Endothelial cell (in vitro differentiated cells): ENCODE data around the gene TNFRSF8. TPM values are rescaled to one million over a fixed set of nuclear protein-coding genes. Genes with fewer than 3 reads are reported as not detected.

ENCODE experiments used
- DNase-seq: peaks from one replicate; pipeline ENCODE4 v3.0.0; 2021; ENCODE audit warnings: low spot score
- H3K27ac Mint-ChIP-seq: one replicate; pipeline ENCODE4 v1.8.0; 2021; ENCODE audit warnings: mixed read lengths, inconsistent platforms; ENCODE audit not compliant: unreplicated experiment
- H3K27me3 Mint-ChIP-seq: one replicate; pipeline ENCODE4 v1.8.0; 2021; ENCODE audit warnings: mild to moderate bottlenecking, moderate library complexity, mixed read lengths, inconsistent platforms; ENCODE audit not compliant: unreplicated experiment
- H3K36me3 Mint-ChIP-seq: one replicate; pipeline ENCODE4 v1.8.0; 2021; ENCODE audit warnings: mild to moderate bottlenecking, low read depth, mixed read lengths, inconsistent platforms; ENCODE audit not compliant: unreplicated experiment
- H3K4me1 Mint-ChIP-seq: one replicate; pipeline ENCODE4 v1.8.0; 2021; ENCODE audit warnings: mild to moderate bottlenecking, mixed read lengths, inconsistent platforms; ENCODE audit not compliant: unreplicated experiment
- H3K4me3 Mint-ChIP-seq: one replicate; pipeline ENCODE4 v1.8.0; 2021; ENCODE audit warnings: mild to moderate bottlenecking, mixed read lengths, inconsistent platforms; ENCODE audit not compliant: unreplicated experiment
- H3K9me3 Mint-ChIP-seq: one replicate; pipeline ENCODE4 v1.8.0; 2021; ENCODE audit warnings: mixed read lengths, inconsistent platforms; ENCODE audit not compliant: unreplicated experiment
- long read RNA-seq: library from polyadenylated mRNA; unstranded; transcript quantifications from one replicate; pipeline ENCODE4 v2.0.0, GENCODE V29; 2020; ENCODE audit not compliant: unreplicated experiment
- total RNA-seq: library from RNA; stranded (reverse); fragmentation: NEBNext Ultra II Directional; extraction: Animal tissue kit (Norgen Biotek cat#: 25700); gene quantifications from one replicate; pipeline ENCODE4 v1.2.1, GENCODE V29; 2021; ENCODE audit not compliant: unreplicated experiment
- TF ChIP-seq, protein P1 (sequence below): fragments of 200-600 bp; sonication (generic); IDR thresholded peaks from one replicate; pipeline ENCODE4 v1.5.0; 2021; ENCODE audit warnings: antibody characterized with exemption; ENCODE audit not compliant: unreplicated experiment

The TNFRSF8 gene
- 1.9 TPM for total RNA-seq
- long read RNA-seq, partial matches to known transcripts = 0 of 2 reads
- long read RNA-seq, other reads (novel, unspliced or antisense) = 0 of 2 reads

DNA sequence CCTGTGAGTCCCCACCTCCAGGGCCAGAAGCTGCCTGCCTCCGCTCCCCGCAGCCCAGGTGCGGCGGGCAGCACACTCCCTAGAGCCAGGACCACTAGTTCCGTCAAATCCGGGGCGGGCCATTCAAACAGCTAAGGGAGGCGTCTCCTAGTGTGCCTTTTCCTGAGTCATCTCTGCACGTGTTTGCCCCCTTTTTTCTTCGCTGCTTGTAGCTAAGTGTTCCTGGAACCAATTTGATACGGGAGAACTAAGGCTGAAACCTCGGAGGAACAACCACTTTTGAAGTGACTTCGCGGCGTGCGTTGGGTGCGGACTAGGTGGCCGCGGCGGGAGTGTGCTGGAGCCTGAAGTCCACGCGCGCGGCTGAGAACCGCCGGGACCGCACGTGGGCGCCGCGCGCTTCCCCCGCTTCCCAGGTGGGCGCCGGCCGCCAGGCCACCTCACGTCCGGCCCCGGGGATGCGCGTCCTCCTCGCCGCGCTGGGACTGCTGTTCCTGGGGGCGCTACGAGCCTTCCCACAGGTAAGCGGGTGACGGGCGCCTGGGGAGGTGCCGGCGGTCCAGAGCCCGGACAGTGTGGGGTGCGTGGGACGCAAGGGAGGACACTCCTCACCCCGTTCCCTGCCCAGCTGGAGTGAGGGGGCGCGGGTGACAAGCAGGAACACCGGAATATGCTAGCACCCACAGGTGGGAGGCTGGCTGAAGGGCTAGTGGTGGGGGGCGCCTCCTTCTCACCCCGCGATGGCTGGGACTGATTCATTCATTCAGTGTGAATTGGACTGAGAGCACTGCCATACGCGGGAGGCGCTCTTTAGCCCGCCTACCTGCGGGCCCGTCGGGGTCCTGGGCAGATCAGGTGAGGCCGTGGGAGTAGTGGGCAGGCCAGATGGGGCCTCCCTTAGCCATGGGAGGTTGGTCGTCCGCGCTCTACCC lies at the start of gene TNFRSF8:
Gene TNFRSF8 (plus strand): TSS at position 163 of the 932 bp plus-strand sequence. CDS start 296 bp downstream, at position 459.
- Mint-ChIP-seq H3K9me3 (no peaks in the 10 kb centered on the region), H3K4me1 (no peaks in the 10 kb centered on the region), H3K27ac (no peak within 1 kb of the TSS), H3K4me3 (no peak within 1 kb of the TSS), H3K27me3 (peaks cover 13% of the 10 kb centered on the region), H3K36me3 (no peaks in the 10 kb centered on the region)
- DNase-seq = no peak
- TF ChIP-seq, protein P1, sequence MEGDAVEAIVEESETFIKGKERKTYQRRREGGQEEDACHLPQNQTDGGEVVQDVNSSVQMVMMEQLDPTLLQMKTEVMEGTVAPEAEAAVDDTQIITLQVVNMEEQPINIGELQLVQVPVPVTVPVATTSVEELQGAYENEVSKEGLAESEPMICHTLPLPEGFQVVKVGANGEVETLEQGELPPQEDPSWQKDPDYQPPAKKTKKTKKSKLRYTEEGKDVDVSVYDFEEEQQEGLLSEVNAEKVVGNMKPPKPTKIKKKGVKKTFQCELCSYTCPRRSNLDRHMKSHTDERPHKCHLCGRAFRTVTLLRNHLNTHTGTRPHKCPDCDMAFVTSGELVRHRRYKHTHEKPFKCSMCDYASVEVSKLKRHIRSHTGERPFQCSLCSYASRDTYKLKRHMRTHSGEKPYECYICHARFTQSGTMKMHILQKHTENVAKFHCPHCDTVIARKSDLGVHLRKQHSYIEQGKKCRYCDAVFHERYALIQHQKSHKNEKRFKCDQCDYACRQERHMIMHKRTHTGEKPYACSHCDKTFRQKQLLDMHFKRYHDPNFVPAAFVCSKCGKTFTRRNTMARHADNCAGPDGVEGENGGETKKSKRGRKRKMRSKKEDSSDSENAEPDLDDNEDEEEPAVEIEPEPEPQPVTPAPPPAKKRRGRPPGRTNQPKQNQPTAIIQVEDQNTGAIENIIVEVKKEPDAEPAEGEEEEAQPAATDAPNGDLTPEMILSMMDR = no peak

DNA sequence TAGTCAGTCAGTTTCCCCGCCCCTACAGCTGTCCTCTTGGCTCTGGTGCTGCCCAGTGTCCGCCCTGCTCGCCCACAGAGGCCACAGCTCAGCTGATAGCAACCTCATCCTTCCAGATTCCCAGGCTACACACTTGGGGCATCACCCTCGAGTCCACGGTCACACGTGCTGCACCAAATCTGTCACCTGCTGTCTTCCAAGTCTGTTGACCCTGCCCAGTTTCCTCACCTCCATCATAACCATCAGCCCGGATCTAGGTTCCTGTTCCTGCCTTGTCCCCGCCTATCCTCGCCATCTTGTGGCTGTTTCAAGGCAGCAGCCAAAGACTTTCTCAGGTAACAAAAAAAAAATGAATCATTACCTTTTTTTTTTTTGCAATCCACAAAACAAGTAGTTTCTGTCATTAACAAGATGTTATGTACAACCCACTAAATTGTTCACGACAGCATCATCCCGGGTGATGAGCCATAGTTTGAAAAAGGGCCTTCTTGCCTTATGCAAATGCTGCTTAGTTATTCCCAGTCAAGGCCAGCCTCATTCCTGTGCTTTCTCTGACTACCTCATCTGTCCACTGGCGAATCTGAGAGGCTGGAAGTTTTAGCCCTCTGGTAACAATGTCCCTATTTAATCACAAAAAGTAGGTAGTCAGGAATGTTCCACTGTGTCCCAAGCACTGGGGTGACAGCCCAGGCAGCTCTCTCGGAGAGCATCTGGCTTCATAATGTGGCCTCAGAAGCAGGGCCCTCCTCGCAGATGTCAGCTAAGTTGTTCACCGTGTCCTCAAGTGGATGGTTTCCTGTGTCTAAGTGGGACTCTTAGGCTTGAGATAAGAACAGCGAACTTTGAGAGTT lies 48.7 kb upstream of the TNFRSF8 start:
- Mint-ChIP-seq H3K36me3 (peaks cover 31% of the 10 kb centered on the region), H3K4me1 (no peaks in the 10 kb centered on the region), H3K27me3 (peaks cover 7% of the 10 kb centered on the region), H3K4me3 (no peak overlapping the region), H3K9me3 (no peaks in the 10 kb centered on the region), H3K27ac (peak overlapping the region; percentile 5)
- TF ChIP-seq, protein P1 = no peak
- DNase-seq = no peak

DNA sequence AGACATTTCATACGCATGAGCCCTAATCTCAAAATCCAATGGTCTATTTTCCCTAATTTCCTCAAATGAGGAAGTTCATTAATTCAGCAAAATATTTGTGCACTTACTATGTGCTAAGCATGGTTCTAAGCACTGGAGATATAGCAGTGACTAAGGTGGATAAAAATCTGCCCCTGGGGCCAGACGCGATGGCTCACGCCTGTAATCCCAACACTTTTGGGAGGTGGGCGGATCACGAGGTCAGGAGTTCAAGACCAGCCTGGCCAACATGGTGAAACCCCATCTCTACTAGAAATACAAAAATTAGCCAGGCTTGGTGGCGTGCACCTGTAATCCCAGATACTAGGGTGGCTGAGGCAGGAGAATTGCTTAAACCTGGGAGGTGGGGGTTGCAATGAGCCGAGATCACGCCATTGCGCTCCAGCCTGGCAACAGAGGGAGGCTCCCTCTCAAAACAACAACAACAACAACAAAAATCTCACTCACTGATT lies 48.1 kb upstream of the TNFRSF8 start:
- peaks cover 26% of the 10 kb centered on the region for H3K36me3 Mint-ChIP-seq
- H3K4me1 Mint-ChIP-seq = no peaks in the 10 kb centered on the region
- no peak overlapping the region for H3K27ac Mint-ChIP-seq
- H3K27me3 Mint-ChIP-seq = peaks cover 7% of the 10 kb centered on the region
- no peak overlapping the region for H3K4me3 Mint-ChIP-seq
- TF ChIP-seq, protein P1 = no peak
- DNase-seq = no peak
- no peaks in the 10 kb centered on the region for H3K9me3 Mint-ChIP-seq

DNA sequence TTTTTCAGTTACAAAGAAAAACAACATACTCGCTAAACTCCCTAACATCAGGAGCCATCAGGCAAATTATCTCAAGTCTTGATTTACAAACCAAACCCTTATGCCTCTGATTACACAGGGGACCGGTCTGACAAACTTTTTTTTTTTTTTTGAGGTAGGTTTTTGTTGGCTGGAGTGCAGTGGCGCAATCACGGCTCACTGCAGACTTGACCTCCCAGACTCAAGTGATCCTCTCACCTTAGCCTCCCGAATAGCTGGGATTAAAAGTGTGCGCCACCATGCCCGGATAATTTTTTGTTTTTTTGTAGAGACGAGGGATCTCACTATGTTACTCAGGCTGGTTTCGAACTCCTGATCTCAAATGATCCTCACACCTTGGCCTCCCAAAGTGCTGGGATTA lies 47.6 kb upstream of the TNFRSF8 start:
- H3K36me3 Mint-ChIP-seq = peaks cover 23% of the 10 kb centered on the region
- H3K27ac Mint-ChIP-seq = no peak overlapping the region
- H3K4me1 Mint-ChIP-seq = no peaks in the 10 kb centered on the region
- DNase-seq = no peak
- TF ChIP-seq, protein P1 = no peak
- peaks cover 7% of the 10 kb centered on the region for H3K27me3 Mint-ChIP-seq
- H3K9me3 Mint-ChIP-seq = no peaks in the 10 kb centered on the region
- no peak overlapping the region for H3K4me3 Mint-ChIP-seq
